Endothelial cell of umbilical vein (primary cell): ENCODE data around the gene FAM83F. TPM values are rescaled to one million over a fixed set of nuclear protein-coding genes. Genes with fewer than 3 reads are reported as not detected.
A peak's percentile ranks its signal among the peaks of the same experiment; 100 is the strongest.

Experiments
- BruUV-seq: library from RNA; stranded (reverse); fragments of 400-500 nt; replicated peaks from 2 replicates; lab custom pipeline; 2021; lab: Mats Ljungman, UMichigan
- CTCF ChIA-PET: fragments of 300-600, 350-600 bp; sonication (Branson Sonifier 250); formaldehyde crosslinking; loops from one replicate; lab custom pipeline; 2021; ENCODE audit warnings: antibody characterized with exemption, inconsistent platforms; lab: Charles Lee
- POLR2A ChIA-PET: fragments of 300-600, 350-600 bp; sonication (Branson Sonifier 250); formaldehyde crosslinking; loops from one replicate; lab custom pipeline; 2021; ENCODE audit warnings: antibody characterized with exemption, inconsistent platforms; lab: Charles Lee
- DNase-seq: peaks from one replicate; pipeline ENCODE4 v3.0.0-alpha.2; 2011; ENCODE audit warnings: low read depth, low spot score
- FAIRE-seq: peaks from 2 replicates; lab custom pipeline; 2011; peaks lifted over from hg19 to GRCh38; lab: Jason Lieb, UNC
- H2AFZ ChIP-seq: 2 replicates; pipeline ENCODE4 v1.6.0; 2012; ENCODE audit warnings: low read depth, low read length, control low read depth, inconsistent platforms
- H3K27ac ChIP-seq: 2 replicates; pipeline ENCODE4 v1.5.1; 2011; ENCODE audit warnings: low read depth, mild to moderate bottlenecking, control low read depth, low read length, moderate library complexity; ENCODE audit not compliant: insufficient read depth
- H3K27me3 ChIP-seq, 2 experiments: 2 replicates each; pipeline versions ENCODE4 v1.6.0 to v1.6.1; 2011; ENCODE audit warnings: low read length in 2 of 2, mixed read lengths in 1 of 2; ENCODE audit not compliant: control insufficient read depth in 2 of 2, insufficient read depth in 2 of 2
- H3K36me3 ChIP-seq, 2 experiments: 2 replicates in 1 of 2; 3 replicates in 1 of 2; pipeline ENCODE4 v1.5.1; 2011; ENCODE audit warnings: low read length in 2 of 2, mild to moderate bottlenecking in 1 of 2, moderate library complexity in 1 of 2; ENCODE audit not compliant: control insufficient read depth in 2 of 2, insufficient read depth in 2 of 2; ENCODE audit errors: extremely low read depth in 1 of 2
- H3K4me1 ChIP-seq: 3 replicates; pipeline ENCODE4 v1.5.1; 2011; ENCODE audit warnings: mild to moderate bottlenecking, low read length; ENCODE audit not compliant: control insufficient read depth, insufficient read depth; ENCODE audit errors: extremely low read depth
- H3K4me2 ChIP-seq: 2 replicates; pipeline ENCODE4 v1.6.1; 2011; ENCODE audit warnings: low read length, control low read depth, mixed read lengths; ENCODE audit not compliant: insufficient read depth
- H3K4me3 ChIP-seq, 3 experiments: fragments of 200-600 bp in 1 of 3; sonication (generic), shearing (Covaris generic) in 1 of 3; replicated peaks in 1 of 3; 2 replicates each; pipeline ENCODE4 v1.5.1; 2011 to 2016; ENCODE audit warnings: control low read depth in 3 of 3, low read length in 3 of 3, mild to moderate bottlenecking in 2 of 3, inconsistent platforms in 1 of 3, low read depth in 1 of 3, moderate library complexity in 1 of 3; ENCODE audit not compliant: insufficient read depth in 1 of 3
- H3K79me2 ChIP-seq: 2 replicates; pipeline ENCODE4 v1.6.0; 2012; ENCODE audit warnings: low read length, inconsistent platforms; ENCODE audit not compliant: control insufficient read depth, insufficient read depth
- H3K9ac ChIP-seq: replicated peaks from 2 replicates; pipeline ENCODE3; 2011; ENCODE audit warnings: low read length, control low read depth; ENCODE audit not compliant: insufficient read depth; ENCODE audit errors: extremely low read depth
- H3K9me1 ChIP-seq: replicated peaks from 3 replicates; pipeline ENCODE4 v1.6.0; 2011; ENCODE audit warnings: mild to moderate bottlenecking, low read length; ENCODE audit not compliant: control insufficient read depth, insufficient read depth; ENCODE audit errors: extremely low read depth
- H3K9me3 ChIP-seq: replicated peaks from 2 replicates; pipeline ENCODE4 v1.5.1; 2012; ENCODE audit warnings: low read length, inconsistent platforms; ENCODE audit not compliant: control insufficient read depth, insufficient read depth
- H4K20me1 ChIP-seq: replicated peaks from 2 replicates; pipeline ENCODE3; 2011; ENCODE audit warnings: mild to moderate bottlenecking, low read length; ENCODE audit not compliant: control insufficient read depth, insufficient read depth; ENCODE audit errors: extremely low read depth
- CTCF ChIP-seq, 2 donors: IDR thresholded peaks; 1 replicate in 1 of 2; 2 replicates in 1 of 2; pipeline ENCODE4 v1.5.1; 2011; ENCODE audit warnings: low read length in 2 of 2, mild to moderate bottlenecking in 2 of 2, moderate library complexity in 2 of 2, control low read depth in 1 of 2, inconsistent platforms in 1 of 2, low read depth in 1 of 2; ENCODE audit not compliant: insufficient read depth in 1 of 2; ENCODE audit errors: extremely low read depth in 1 of 2
- EZH2 ChIP-seq: IDR thresholded peaks from 2 replicates; pipeline ENCODE4 v1.6.1; 2012; ENCODE audit warnings: borderline replicate concordance, low read depth, mild to moderate bottlenecking, moderate library complexity, low read length, inconsistent platforms; ENCODE audit not compliant: severe bottlenecking
- FOS ChIP-seq: IDR thresholded peaks from 2 replicates; pipeline ENCODE4 v1.6.1; 2011; ENCODE audit warnings: mild to moderate bottlenecking, low read length, moderate library complexity, borderline replicate concordance; ENCODE audit not compliant: insufficient read depth
- GATA2 ChIP-seq: IDR thresholded peaks from 2 replicates; pipeline ENCODE4 v1.7.0; 2011; ENCODE audit warnings: low read depth, mild to moderate bottlenecking, moderate library complexity, mixed read lengths, low read length; ENCODE audit not compliant: insufficient read length, insufficient read depth
- JUN ChIP-seq: IDR thresholded peaks from 2 replicates; pipeline ENCODE4 v1.6.1; 2011; ENCODE audit warnings: borderline replicate concordance, low read depth; ENCODE audit not compliant: insufficient read length, insufficient read depth
- MAX ChIP-seq: IDR thresholded peaks from 2 replicates; pipeline ENCODE4 v1.6.1; 2011; ENCODE audit not compliant: insufficient read depth, insufficient read length
- MYC ChIP-seq: IDR thresholded peaks from one replicate; pipeline ENCODE4 v1.6.1; 2011; ENCODE audit warnings: mild to moderate bottlenecking, low read depth, low read length
- POLR2A ChIP-seq: IDR thresholded peaks from 2 replicates; pipeline ENCODE4 v1.6.1; 2012; ENCODE audit warnings: low read depth, mild to moderate bottlenecking, control low read depth, low read length
- POLR2AphosphoS5 ChIP-seq: IDR thresholded peaks from 2 replicates; pipeline ENCODE4 v1.6.1; 2012; ENCODE audit warnings: low read depth, mild to moderate bottlenecking, control low read depth, low read length, moderate library complexity; ENCODE audit not compliant: insufficient read depth
- dilution Hi-C: fragments of 300-500 bp; cut with MboI; formaldehyde crosslinking; loops from one replicate; pipeline ENCODE4 v1.15.0; 2019; ENCODE audit warnings: low sequenced_read_pairs; ENCODE audit not compliant: extremely low pct_ligation_motif_present
- intact Hi-C: fragments of 100-400 bp; cut with micrococcal nuclease; formaldehyde crosslinking; loops from one replicate; pipeline ENCODE4 v1.10.0; 2022
- polyA plus RNA-seq, 4 experiments: library from polyadenylated mRNA; depleted of rRNA in 3 of 4; stranded (reverse) in 3 of 4; unstranded in 1 of 4; fragments of >200 nt; gene quantifications; 2 replicates each; pipeline versions ENCODE4 v1.2.1 to v1.2.3, GENCODE V29; 2011 to 2012; ENCODE audit warnings: missing spikeins in 1 of 4
- total RNA-seq: library from RNA; stranded (reverse); gene quantifications from 2 replicates; pipeline ENCODE4 v1.2.3, GENCODE V29; 2021

Gene FAM83F
- total and polyA plus RNA-seq, 2 donors (not counting 3 experiments of a cell fraction or from before 2014, with no cell fraction given): not detected

GRCh38 chr22:40055143-40055883, 60.6 kb downstream of the FAM83F start:
- Histone ChIP-seq H2AFZ (no peak overlapping the region), H3K79me2 (no peaks in the 10 kb centered on the region), H3K4me2 (peak overlapping the region; percentile 24), H3K4me3 (no peak overlapping the region), H3K27me3 (peaks cover 0 to 5% of the 10 kb centered on the region in 2 experiments), H3K36me3 (no peaks in the 10 kb centered on the region), H3K9me3 (no peaks in the 10 kb centered on the region), H3K4me1 (peaks cover 33% of the 10 kb centered on the region), H3K9ac (no peak overlapping the region), H4K20me1 (no peaks in the 10 kb centered on the region), H3K9me1 (no peaks in the 10 kb centered on the region), H3K27ac (no peak overlapping the region)
- ChIA-PET CTCF (interaction anchor here (1.1 to 1.7 kb wide), 2 partner anchors 10 to 292 kb away, joined by 4 to 6 read pairs; no protein-coding TSS in a partner anchor), POLR2A (no interaction called here)
- TF ChIP-seq POLR2AphosphoS5 (no peak), GATA2 (peak; percentile 89), FOS (peak; percentile 29), MYC (no peak), MAX (no peak), EZH2 (no peak), CTCF (IDR thresholded peaks at IDR 0.05; ENCODE audit: extremely low read depth in 1 of 2, insufficient read depth in 1 of 2, low read depth in 1 of 2, low read length in 2 of 2) (no peak), JUN (peak; percentile 56), POLR2A (no peak)
- BruUV-seq: no TSS peak
- DNase-seq (peak; percentile 37), FAIRE-seq (no peak)
- intact Hi-C loops: loop anchor here (5.0 kb wide), 1 partner anchor 292 kb away; the partner anchor contains the start of gene ADSL
- dilution Hi-C loops: no loop called here
